ENCODE data around the gene MEOX1. TPM values are rescaled to one million over a fixed set of nuclear protein-coding genes. Genes with fewer than 3 reads are reported as not detected.

MEOX1 gene
- total RNA-seq, 1 experiment from 2014 or later: not detected

DNA sequence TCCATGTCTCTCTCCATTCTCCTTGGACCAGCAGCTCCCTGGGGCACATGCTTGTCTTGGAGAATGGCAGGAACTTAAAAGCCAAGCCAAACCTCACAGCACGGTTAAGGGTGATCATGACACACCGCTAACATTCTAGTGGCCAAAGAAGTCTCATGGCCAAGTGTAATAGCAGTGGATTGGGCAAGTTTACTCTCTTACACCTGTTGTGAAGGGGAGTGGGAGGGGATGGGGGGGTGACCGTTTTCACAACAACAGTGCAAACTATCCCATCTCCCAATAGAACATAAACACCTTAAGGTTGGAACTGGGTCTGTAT, 37.7 kb upstream of the MEOX1 start:
- H3K36me3 Mint-ChIP-seq (ENCODE audit: insufficient read depth, unreplicated experiment): no peaks in the 10 kb centered on the region
- no peak for TF ChIP-seq CTCF (IDR thresholded peaks at IDR 0.05; ENCODE audit: unreplicated experiment)
- no peak for DNase-seq
- no TSS peak for BruUV-seq (replicated peaks)
- H3K4me1 Mint-ChIP-seq (ENCODE audit: low read depth, unreplicated experiment): no peaks in the 10 kb centered on the region
- H3K27ac Mint-ChIP-seq (ENCODE audit: unreplicated experiment): no peak overlapping the region
- intact Hi-C loops (cut with micrococcal nuclease; ENCODE audit: unreplicated experiment): no loop called here
- H3K4me3 Mint-ChIP-seq (ENCODE audit: low read depth, unreplicated experiment): no peak overlapping the region
- H3K27me3 Mint-ChIP-seq (ENCODE audit: unreplicated experiment): peaks cover 40% of the 10 kb centered on the region
- peaks cover 6% of the 10 kb centered on the region for H3K9me3 Mint-ChIP-seq (ENCODE audit: low read depth, unreplicated experiment)
- CTCF ChIA-PET: interaction anchor here (0.7 kb wide), 1 partner anchor 60 kb away, joined by 3 read pairs; no protein-coding TSS in a partner anchor

GRCh38 chr17:43698678-43699437, 37.1 kb upstream of the MEOX1 start:
- no peak overlapping the region for H3K27ac Mint-ChIP-seq (ENCODE audit: unreplicated experiment)
- intact Hi-C loops (cut with micrococcal nuclease; ENCODE audit: unreplicated experiment): no loop called here
- DNase-seq: no peak
- TF ChIP-seq CTCF (IDR thresholded peaks at IDR 0.05; ENCODE audit: unreplicated experiment): no peak
- no TSS peak for BruUV-seq (replicated peaks)
- CTCF ChIA-PET: interaction anchor here (0.8 kb wide), 1 partner anchor 61 kb away, joined by 3 read pairs; no protein-coding TSS in a partner anchor
- peaks cover 6% of the 10 kb centered on the region for H3K9me3 Mint-ChIP-seq (ENCODE audit: low read depth, unreplicated experiment)
- no peaks in the 10 kb centered on the region for H3K36me3 Mint-ChIP-seq (ENCODE audit: insufficient read depth, unreplicated experiment)
- H3K4me1 Mint-ChIP-seq (ENCODE audit: low read depth, unreplicated experiment): no peaks in the 10 kb centered on the region
- no peak overlapping the region for H3K4me3 Mint-ChIP-seq (ENCODE audit: low read depth, unreplicated experiment)
- peaks cover 40% of the 10 kb centered on the region for H3K27me3 Mint-ChIP-seq (ENCODE audit: unreplicated experiment)

DNA sequence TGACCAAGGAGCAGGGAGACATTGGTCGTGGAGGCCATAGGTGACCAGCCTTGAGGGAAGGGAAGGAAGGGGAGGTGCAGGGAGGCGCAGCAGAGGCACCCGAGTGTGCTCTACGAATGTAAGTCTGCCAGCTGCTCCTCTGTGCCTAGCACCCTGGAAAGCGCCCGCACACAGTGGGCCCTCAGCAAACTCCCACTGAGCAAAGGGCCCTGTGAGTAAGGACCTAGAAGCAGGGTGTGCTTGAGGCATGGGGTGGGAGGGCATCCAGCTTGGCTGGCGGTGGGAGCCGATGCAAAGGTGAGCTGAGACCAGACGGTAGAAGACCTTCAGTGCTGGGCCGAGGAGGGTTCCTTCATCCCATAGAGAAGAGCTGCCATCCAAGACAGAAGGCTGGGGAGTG, 36.2 kb upstream of the MEOX1 start:
- DNase-seq: no peak
- BruUV-seq (replicated peaks): no TSS peak
- intact Hi-C loops (cut with micrococcal nuclease; ENCODE audit: unreplicated experiment): no loop called here

GRCh38 chr17:43696891-43697290, 35.2 kb upstream of the MEOX1 start:
- Mint-ChIP-seq H3K36me3 (ENCODE audit: insufficient read depth, unreplicated experiment) (no peaks in the 10 kb centered on the region), H3K9me3 (ENCODE audit: low read depth, unreplicated experiment) (peaks cover 3% of the 10 kb centered on the region), H3K27me3 (ENCODE audit: unreplicated experiment) (peaks cover 40% of the 10 kb centered on the region), H3K4me1 (ENCODE audit: low read depth, unreplicated experiment) (no peaks in the 10 kb centered on the region), H3K27ac (ENCODE audit: unreplicated experiment) (no peak overlapping the region), H3K4me3 (ENCODE audit: low read depth, unreplicated experiment) (no peak overlapping the region)
- CTCF ChIA-PET: interaction anchor here (1.2 kb wide), 1 partner anchor 56 kb away, joined by 3 read pairs; no protein-coding TSS in a partner anchor
- BruUV-seq (replicated peaks): no TSS peak
- no peak for DNase-seq
- intact Hi-C loops (cut with micrococcal nuclease; ENCODE audit: unreplicated experiment): no loop called here
- TF ChIP-seq CTCF (IDR thresholded peaks at IDR 0.05; ENCODE audit: unreplicated experiment): no peak

More for the DNA sequence above, 36.2 kb upstream of the MEOX1 start:
- no peaks in the 10 kb centered on the region for H3K36me3 Mint-ChIP-seq (ENCODE audit: insufficient read depth, unreplicated experiment)
- H3K27ac Mint-ChIP-seq (ENCODE audit: unreplicated experiment): no peak overlapping the region
- H3K9me3 Mint-ChIP-seq (ENCODE audit: low read depth, unreplicated experiment): peaks cover 6% of the 10 kb centered on the region
- H3K27me3 Mint-ChIP-seq (ENCODE audit: unreplicated experiment): peaks cover 40% of the 10 kb centered on the region
- no peak for TF ChIP-seq CTCF (IDR thresholded peaks at IDR 0.05; ENCODE audit: unreplicated experiment)
- no peak overlapping the region for H3K4me3 Mint-ChIP-seq (ENCODE audit: low read depth, unreplicated experiment)
- no peaks in the 10 kb centered on the region for H3K4me1 Mint-ChIP-seq (ENCODE audit: low read depth, unreplicated experiment)
- CTCF ChIA-PET: interaction anchor here (1.2 kb wide), 1 partner anchor 55 kb away, joined by 3 read pairs; no protein-coding TSS in a partner anchor

Data from Calu3 (cell line).